ENCODE results near the gene PRKAR2B.

Gene PRKAR2B

DNA sequence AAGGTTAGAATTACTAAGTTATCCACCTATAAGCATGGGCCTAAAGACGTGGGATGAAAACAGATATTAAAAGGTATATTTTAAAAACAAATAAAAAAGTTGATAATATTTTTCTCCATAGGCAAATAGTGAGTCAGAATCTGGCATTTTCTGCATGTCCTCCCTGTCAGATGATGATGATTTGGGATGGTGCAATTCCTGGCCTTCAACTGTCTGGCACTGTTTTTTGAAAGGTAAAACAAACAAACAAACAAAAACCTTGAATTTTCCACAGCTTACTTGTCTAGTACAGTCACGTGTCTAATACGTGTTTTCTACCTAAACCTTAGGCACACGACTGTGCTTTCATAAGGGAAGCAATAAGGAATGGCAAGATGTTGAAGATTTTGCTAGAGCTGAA is 141.7 kb downstream of the PRKAR2B start:
- 100% methylated on average over 2 of the region's 4 CpGs for WGBS (ENCODE audit: insufficient coverage)
- Histone ChIP-seq H3K4me1 (ENCODE audit: control extremely low read depth in 1 of 4, control insufficient read depth in 4 of 4, insufficient read depth in 4 of 4, low read length in 3 of 4) (no peaks in the 10 kb centered on the region), H3K4me3 (ENCODE audit: control insufficient read depth in 1 of 7, extremely low read depth in 1 of 7, insufficient read depth in 4 of 7, low read depth in 2 of 7, low read length in 6 of 7) (no peak overlapping the region), H3K36me3 (ENCODE audit: control insufficient read depth in 4 of 4, insufficient read depth in 4 of 4, low read length in 3 of 4) (peaks cover 47 to 94% (median 56%) of the 10 kb centered on the region in 4 experiments), H3K27me3 (replicated peaks in 2 of 5; ENCODE audit: control insufficient read depth in 4 of 5, insufficient read depth in 5 of 5, low read length in 4 of 5) (no peaks in the 10 kb centered on the region), H3K9me3 (ENCODE audit: control extremely low read depth in 1 of 5, control insufficient read depth in 4 of 5, insufficient read depth in 2 of 5, low read depth in 1 of 5, low read length in 4 of 5) (no peaks in the 10 kb centered on the region), H3K27ac (ENCODE audit: insufficient read depth in 1 of 2, low read depth in 1 of 2, low read length in 2 of 2, poor library complexity in 1 of 2, severe bottlenecking in 2 of 2) (no peak overlapping the region)
- CTCF ChIA-PET = interaction anchor here (2.2 kb wide), 1 partner anchor 12 kb away, joined by 8 read pairs; no protein-coding TSS in a partner anchor
- no peak for DNase-seq
- POLR2A ChIA-PET = no interaction called here

DNA sequence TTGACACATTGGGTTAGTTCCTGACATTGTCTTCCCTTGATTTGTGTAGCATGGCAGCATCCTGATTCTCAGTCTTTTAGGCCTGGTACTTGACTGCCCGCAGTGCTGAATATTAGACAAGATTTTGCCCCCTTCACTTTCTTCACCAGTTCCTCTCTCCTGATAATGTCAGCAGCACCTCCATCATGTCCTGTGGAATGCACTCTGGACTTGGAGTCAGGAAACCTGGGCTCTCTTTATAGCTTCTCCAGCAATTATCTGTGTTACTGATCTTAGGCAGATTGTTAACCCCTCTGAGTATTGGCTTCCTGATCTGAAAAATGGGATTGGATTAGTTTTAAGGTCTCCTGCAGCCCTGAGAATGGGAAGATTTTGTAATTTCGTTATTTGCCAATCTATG is 143.3 kb downstream of the PRKAR2B start:
- Histone ChIP-seq H3K36me3 (ENCODE audit: control insufficient read depth in 4 of 4, insufficient read depth in 4 of 4, low read length in 3 of 4) (peaks cover 44 to 93% (median 58%) of the 10 kb centered on the region in 4 experiments), H3K9me3 (ENCODE audit: control extremely low read depth in 1 of 5, control insufficient read depth in 4 of 5, insufficient read depth in 2 of 5, low read depth in 1 of 5, low read length in 4 of 5) (no peaks in the 10 kb centered on the region), H3K27ac (ENCODE audit: insufficient read depth in 1 of 2, low read depth in 1 of 2, low read length in 2 of 2, poor library complexity in 1 of 2, severe bottlenecking in 2 of 2) (no peak overlapping the region), H3K27me3 (replicated peaks in 2 of 5; ENCODE audit: control insufficient read depth in 4 of 5, insufficient read depth in 5 of 5, low read length in 4 of 5) (no peaks in the 10 kb centered on the region), H3K4me1 (ENCODE audit: control extremely low read depth in 1 of 4, control insufficient read depth in 4 of 4, insufficient read depth in 4 of 4, low read length in 3 of 4) (no peaks in the 10 kb centered on the region), H3K4me3 (ENCODE audit: control insufficient read depth in 1 of 7, extremely low read depth in 1 of 7, insufficient read depth in 4 of 7, low read depth in 2 of 7, low read length in 6 of 7) (no peak overlapping the region)
- POLR2A ChIA-PET = no interaction called here
- CTCF ChIA-PET = interaction anchor here (2.2 kb wide), 1 partner anchor 14 kb away, joined by 8 read pairs; no protein-coding TSS in a partner anchor
- no peak for DNase-seq
- 100% methylated on average over 2 of the region's 2 CpGs for WGBS (ENCODE audit: insufficient coverage)

DNA sequence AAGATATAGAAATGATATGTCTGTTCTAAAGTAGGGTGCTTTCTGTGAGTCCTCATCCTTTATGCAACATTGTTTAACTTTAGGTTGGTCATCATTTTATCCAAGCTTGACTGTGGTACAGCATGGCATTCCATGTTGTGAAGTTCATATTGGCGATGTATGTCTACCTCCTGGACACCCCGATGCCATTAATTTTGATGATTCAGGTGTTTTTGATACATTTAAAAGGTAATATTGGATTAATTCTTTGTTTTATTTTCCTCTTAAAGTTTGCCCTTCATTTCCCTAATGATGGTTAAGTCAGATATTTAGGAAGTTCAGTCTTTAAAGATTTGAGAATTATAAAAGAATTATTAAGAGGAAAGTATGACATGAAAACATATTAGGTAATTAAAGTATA is 145.6 kb downstream of the PRKAR2B start:
- Histone ChIP-seq H3K27ac (ENCODE audit: insufficient read depth in 1 of 2, low read depth in 1 of 2, low read length in 2 of 2, poor library complexity in 1 of 2, severe bottlenecking in 2 of 2) (no peak overlapping the region), H3K4me3 (ENCODE audit: control insufficient read depth in 1 of 7, extremely low read depth in 1 of 7, insufficient read depth in 4 of 7, low read depth in 2 of 7, low read length in 6 of 7) (no peak overlapping the region), H3K9me3 (ENCODE audit: control extremely low read depth in 1 of 5, control insufficient read depth in 4 of 5, insufficient read depth in 2 of 5, low read depth in 1 of 5, low read length in 4 of 5) (no peaks in the 10 kb centered on the region), H3K36me3 (ENCODE audit: control insufficient read depth in 4 of 4, insufficient read depth in 4 of 4, low read length in 3 of 4) (peaks cover 40 to 77% (median 50%) of the 10 kb centered on the region in 4 experiments), H3K4me1 (ENCODE audit: control extremely low read depth in 1 of 4, control insufficient read depth in 4 of 4, insufficient read depth in 4 of 4, low read length in 3 of 4) (peaks cover 0 to 2% (median 0%) of the 10 kb centered on the region in 4 experiments), H3K27me3 (replicated peaks in 2 of 5; ENCODE audit: control insufficient read depth in 4 of 5, insufficient read depth in 5 of 5, low read length in 4 of 5) (no peaks in the 10 kb centered on the region)
- DNase-seq = no peak
- ChIA-PET POLR2A (interaction anchor here (0.7 kb wide), 1 partner anchor 7 kb away, joined by 3 read pairs; no protein-coding TSS in a partner anchor), CTCF (interaction anchor here (1.4 to 1.6 kb wide), 4 partner anchors 9 to 12 kb away, joined by 3 to 6 read pairs (median 6); no protein-coding TSS in a partner anchor)
- WGBS (ENCODE audit: insufficient coverage) = 100% methylated on average over 2 of the region's 2 CpGs

DNA sequence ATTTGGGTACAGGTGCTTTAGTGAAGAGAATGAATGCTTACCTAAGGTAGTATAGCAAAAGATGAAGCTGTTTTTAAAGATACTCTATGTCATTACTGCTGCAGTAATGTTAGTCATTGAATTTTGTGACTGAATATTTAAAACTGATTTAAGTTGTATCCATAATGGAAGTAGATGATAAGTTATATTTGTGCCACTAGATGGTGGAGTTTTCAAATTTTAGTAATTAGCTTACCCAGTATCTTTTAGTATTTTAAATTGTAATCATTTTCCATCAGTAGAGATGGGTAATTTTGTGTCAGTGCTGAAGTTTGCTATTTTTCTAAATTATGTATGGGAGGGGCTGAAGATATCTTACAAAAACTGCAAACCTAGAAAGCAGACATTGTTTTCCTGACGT is 149.5 kb downstream of the PRKAR2B start:
- H3K27ac ChIP-seq (ENCODE audit: insufficient read depth in 1 of 2, low read depth in 1 of 2, low read length in 2 of 2, poor library complexity in 1 of 2, severe bottlenecking in 2 of 2) = no peak overlapping the region
- ChIA-PET POLR2A (interaction anchor here (1.2 kb wide), 1 partner anchor 24 kb away, joined by 9 read pairs; no protein-coding TSS in a partner anchor), CTCF (interaction anchor here (0.9 to 2.7 kb wide), 11 partner anchors 9 to 699 kb away, joined by 3 to 11 read pairs (median 4); no protein-coding TSS in a partner anchor)
- H3K4me1 ChIP-seq (ENCODE audit: control extremely low read depth in 1 of 4, control insufficient read depth in 4 of 4, insufficient read depth in 4 of 4, low read length in 3 of 4) = peaks cover 0 to 2% (median 0%) of the 10 kb centered on the region in 4 experiments
- H3K36me3 ChIP-seq (ENCODE audit: control insufficient read depth in 4 of 4, insufficient read depth in 4 of 4, low read length in 3 of 4) = peaks cover 26 to 73% (median 52%) of the 10 kb centered on the region in 4 experiments
- no peak overlapping the region for H3K4me3 ChIP-seq (ENCODE audit: control insufficient read depth in 1 of 7, extremely low read depth in 1 of 7, insufficient read depth in 4 of 7, low read depth in 2 of 7, low read length in 6 of 7)
- DNase-seq = no peak
- no CpG with 5 or more reads among the region's 1 CpG for WGBS (ENCODE audit: insufficient coverage)
- no peaks in the 10 kb centered on the region for H3K27me3 ChIP-seq (replicated peaks in 2 of 5; ENCODE audit: control insufficient read depth in 4 of 5, insufficient read depth in 5 of 5, low read length in 4 of 5)
- H3K9me3 ChIP-seq (ENCODE audit: control extremely low read depth in 1 of 5, control insufficient read depth in 4 of 5, insufficient read depth in 2 of 5, low read depth in 1 of 5, low read length in 4 of 5) = no peaks in the 10 kb centered on the region

DNA sequence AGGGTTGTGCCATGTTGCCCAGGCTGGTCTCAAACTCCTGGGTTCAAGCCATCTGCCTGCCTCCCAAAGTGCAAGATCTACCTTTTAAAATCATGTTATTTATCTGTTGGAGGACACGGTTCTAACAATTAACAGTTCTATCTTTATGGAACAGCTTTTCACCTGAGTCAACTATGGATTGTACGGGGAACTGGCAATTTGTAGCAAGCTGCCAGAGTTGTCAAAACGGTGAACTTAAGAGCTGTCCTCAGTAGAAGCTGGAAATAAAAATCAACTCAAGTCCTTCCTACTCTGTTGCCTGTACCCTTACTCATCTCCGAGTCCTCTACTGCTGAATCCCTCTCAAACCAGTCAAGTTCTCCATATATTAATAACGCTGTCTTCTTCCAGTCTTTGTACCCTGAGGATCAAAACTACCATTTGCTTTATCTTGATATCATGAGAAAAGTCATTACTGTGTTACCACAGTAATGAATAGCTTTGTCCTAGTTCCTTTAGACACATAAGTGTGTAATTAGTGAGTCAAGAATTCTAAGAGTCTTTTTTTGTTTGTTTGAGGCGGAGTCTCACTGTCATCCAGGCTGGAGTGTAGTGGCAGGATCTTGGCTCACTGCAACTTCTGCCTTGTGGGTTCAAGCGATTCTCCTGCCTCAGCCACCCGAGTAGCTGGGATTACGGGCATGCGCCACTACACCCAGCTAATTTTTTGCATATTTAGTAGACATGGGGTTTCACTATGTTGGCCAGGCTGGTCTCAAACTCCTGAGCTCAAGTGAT is 152.5 kb downstream of the PRKAR2B start:
- Histone ChIP-seq H3K9me3 (ENCODE audit: control extremely low read depth in 1 of 5, control insufficient read depth in 4 of 5, insufficient read depth in 2 of 5, low read depth in 1 of 5, low read length in 4 of 5) (no peaks in the 10 kb centered on the region), H3K4me3 (ENCODE audit: control insufficient read depth in 1 of 7, extremely low read depth in 1 of 7, insufficient read depth in 4 of 7, low read depth in 2 of 7, low read length in 6 of 7) (no peak overlapping the region), H3K27ac (ENCODE audit: insufficient read depth in 1 of 2, low read depth in 1 of 2, low read length in 2 of 2, poor library complexity in 1 of 2, severe bottlenecking in 2 of 2) (no peak overlapping the region), H3K36me3 (ENCODE audit: control insufficient read depth in 4 of 4, insufficient read depth in 4 of 4, low read length in 3 of 4) (peaks cover 25 to 74% (median 53%) of the 10 kb centered on the region in 4 experiments), H3K4me1 (ENCODE audit: control extremely low read depth in 1 of 4, control insufficient read depth in 4 of 4, insufficient read depth in 4 of 4, low read length in 3 of 4) (peaks cover 0 to 2% (median 0%) of the 10 kb centered on the region in 4 experiments), H3K27me3 (replicated peaks in 2 of 5; ENCODE audit: control insufficient read depth in 4 of 5, insufficient read depth in 5 of 5, low read length in 4 of 5) (no peaks in the 10 kb centered on the region)
- ChIA-PET CTCF (no interaction called here), POLR2A (no interaction called here)
- DNase-seq = no peak
- WGBS (ENCODE audit: insufficient coverage) = 92% methylated on average over 4 of the region's 10 CpGs

DNA sequence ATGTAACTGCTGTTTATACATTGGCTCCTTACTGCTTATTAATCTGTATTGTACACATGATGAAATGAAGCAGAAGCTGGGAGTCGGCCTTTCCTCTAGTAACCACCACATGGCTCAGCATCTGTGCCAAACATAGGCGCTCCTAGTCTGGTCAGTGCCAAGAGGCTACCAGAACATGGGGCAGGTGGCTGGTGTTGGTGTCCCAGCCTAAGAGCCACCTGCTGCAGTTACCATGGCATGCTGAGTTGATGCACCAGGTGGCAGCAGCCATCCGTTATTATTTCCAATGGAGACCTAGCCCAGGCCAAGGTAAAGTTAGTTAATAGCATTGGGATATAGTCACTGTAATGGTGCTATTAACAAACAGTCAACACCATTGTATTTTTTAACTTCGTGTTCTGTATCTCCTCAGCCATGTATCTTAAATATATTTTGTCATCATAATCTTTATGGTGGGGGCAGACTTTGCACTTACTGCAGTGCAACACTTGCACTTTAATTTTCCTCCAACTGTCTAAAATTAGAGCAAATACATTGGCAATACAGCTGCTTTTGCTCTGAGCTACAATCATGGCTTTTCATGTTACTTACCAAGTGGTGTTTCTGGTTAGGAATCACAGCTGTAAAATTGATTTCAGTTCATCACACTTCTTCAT is 157.4 kb downstream of the PRKAR2B start:
- POLR2A ChIA-PET = interaction anchor here (0.6 kb wide), 1 partner anchor 128 kb away, joined by 3 read pairs; no protein-coding TSS in a partner anchor
- H3K9me3 ChIP-seq (ENCODE audit: control extremely low read depth in 1 of 5, control insufficient read depth in 4 of 5, insufficient read depth in 2 of 5, low read depth in 1 of 5, low read length in 4 of 5) = no peaks in the 10 kb centered on the region

More for the DNA sequence above, 157.4 kb downstream of the PRKAR2B start:
- WGBS (ENCODE audit: insufficient coverage) = 94% methylated on average over 2 of the region's 4 CpGs
- DNase-seq = peak; percentile 26 to 68 (median 66)
- Histone ChIP-seq H3K4me1 (ENCODE audit: control extremely low read depth in 1 of 4, control insufficient read depth in 4 of 4, insufficient read depth in 4 of 4, low read length in 3 of 4) (no peaks in the 10 kb centered on the region), H3K27ac (ENCODE audit: insufficient read depth in 1 of 2, low read depth in 1 of 2, low read length in 2 of 2, poor library complexity in 1 of 2, severe bottlenecking in 2 of 2) (no peak overlapping the region), H3K4me3 (ENCODE audit: control insufficient read depth in 1 of 7, extremely low read depth in 1 of 7, insufficient read depth in 4 of 7, low read depth in 2 of 7, low read length in 6 of 7) (no peak overlapping the region), H3K36me3 (ENCODE audit: control insufficient read depth in 4 of 4, insufficient read depth in 4 of 4, low read length in 3 of 4) (peaks cover 39 to 84% (median 60%) of the 10 kb centered on the region in 4 experiments), H3K27me3 (replicated peaks in 2 of 5; ENCODE audit: control insufficient read depth in 4 of 5, insufficient read depth in 5 of 5, low read length in 4 of 5) (no peaks in the 10 kb centered on the region)
- CTCF ChIA-PET = interaction anchor here (1.0 to 1.8 kb wide), 4 partner anchors 12 to 680 kb away, joined by 3 to 5 read pairs (median 4); no protein-coding TSS in a partner anchor
